Activated T-cell treated with anti-CD3 and anti-CD28 coated beads, Interleukin-2, amount 50 U/mL, for 4 hours (primary cell): ENCODE results near the gene KLF11. TPM values are rescaled to one million over a fixed set of nuclear protein-coding genes. Genes with fewer than 3 reads are reported as not detected.

Experiments
- ATAC-seq, 2 donors: fragments of 200-7000 bp; cut with Tn5 transposase; one replicate each; pipeline ENCODE4 v1.10.0; 2021
- DNase-seq: peaks from one replicate; pipeline ENCODE4 v3.0.0-alpha.2; 2020
- H3K27me3 Mint-ChIP-seq: one replicate; pipeline ENCODE4 v1.8.0; 2021; ENCODE audit warnings: low read depth, mixed read lengths
- H3K36me3 Mint-ChIP-seq: one replicate; pipeline ENCODE4 v1.8.0; 2022; ENCODE audit warnings: mixed read lengths; ENCODE audit not compliant: insufficient read depth
- H3K4me1 Mint-ChIP-seq: one replicate; pipeline ENCODE4 v1.8.0; 2021; ENCODE audit warnings: low read depth, mixed read lengths
- H3K4me3 Mint-ChIP-seq: one replicate; pipeline ENCODE4 v1.8.0; 2021; ENCODE audit warnings: mild to moderate bottlenecking, moderate library complexity, mixed read lengths
- H3K9me3 Mint-ChIP-seq: one replicate; pipeline ENCODE4 v1.8.0; 2021; ENCODE audit warnings: mixed read lengths
- total RNA-seq, 3 donors: library from RNA; stranded (reverse); gene quantifications; one replicate each; pipeline ENCODE4 v1.2.1, GENCODE V29; 2021

KLF11 gene
- total RNA-seq, 3 donors from 2014 or later = 5.2 to 10.2 (median 5.7) TPM

DNA sequence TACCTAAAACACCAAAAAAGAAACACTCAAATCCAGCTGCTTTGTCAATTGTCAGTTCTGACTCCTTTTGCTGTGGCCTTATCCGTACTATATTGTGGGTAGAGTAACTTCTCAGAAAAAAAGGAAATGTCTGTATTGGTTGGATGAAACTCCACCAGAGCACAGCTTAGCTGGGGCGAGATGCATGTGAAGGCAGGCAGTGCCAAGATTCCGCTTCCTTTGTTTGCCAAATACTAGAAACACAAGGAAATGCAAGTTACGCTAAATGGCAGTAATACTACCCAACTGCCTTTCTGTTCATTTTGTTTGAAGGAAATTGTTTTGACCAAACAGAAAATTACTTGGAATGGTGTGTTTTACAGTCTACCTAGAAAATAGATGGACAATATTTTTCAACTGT lies 10.0 kb downstream of the KLF11 start:
- H3K27me3 Mint-ChIP-seq = no peaks in the 10 kb centered on the region
- ATAC-seq (no peak), DNase-seq (no peak)
- H3K36me3 Mint-ChIP-seq = peaks cover 18% of the 10 kb centered on the region
- H3K9me3 Mint-ChIP-seq = no peaks in the 10 kb centered on the region
- H3K4me3 Mint-ChIP-seq = no peak overlapping the region
- peaks cover 3% of the 10 kb centered on the region for H3K4me1 Mint-ChIP-seq

DNA sequence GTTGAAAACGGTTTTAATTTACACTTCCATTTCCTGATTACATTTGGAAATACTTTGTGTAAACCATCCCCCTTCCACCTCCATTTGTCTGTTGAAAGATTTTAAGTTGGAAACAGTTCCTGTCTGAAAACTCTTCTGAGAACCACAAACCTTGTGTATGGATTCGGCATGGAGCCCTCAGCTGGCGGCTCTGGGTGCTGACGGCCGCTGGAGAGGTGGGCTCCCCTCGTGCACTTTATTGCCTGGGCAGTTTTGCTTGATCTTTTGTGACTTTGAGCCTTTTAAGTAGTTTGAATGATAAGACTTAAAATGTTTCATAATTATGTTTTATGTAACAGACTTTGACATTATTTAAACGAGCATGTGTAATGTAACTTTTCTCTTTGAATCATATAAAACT lies 11.1 kb downstream of the KLF11 start:
- Mint-ChIP-seq H3K4me3 (no peak overlapping the region), H3K36me3 (peaks cover 17% of the 10 kb centered on the region), H3K4me1 (peaks cover 3% of the 10 kb centered on the region), H3K9me3 (no peaks in the 10 kb centered on the region), H3K27me3 (no peaks in the 10 kb centered on the region)
- ATAC-seq (no peak), DNase-seq (no peak)

DNA sequence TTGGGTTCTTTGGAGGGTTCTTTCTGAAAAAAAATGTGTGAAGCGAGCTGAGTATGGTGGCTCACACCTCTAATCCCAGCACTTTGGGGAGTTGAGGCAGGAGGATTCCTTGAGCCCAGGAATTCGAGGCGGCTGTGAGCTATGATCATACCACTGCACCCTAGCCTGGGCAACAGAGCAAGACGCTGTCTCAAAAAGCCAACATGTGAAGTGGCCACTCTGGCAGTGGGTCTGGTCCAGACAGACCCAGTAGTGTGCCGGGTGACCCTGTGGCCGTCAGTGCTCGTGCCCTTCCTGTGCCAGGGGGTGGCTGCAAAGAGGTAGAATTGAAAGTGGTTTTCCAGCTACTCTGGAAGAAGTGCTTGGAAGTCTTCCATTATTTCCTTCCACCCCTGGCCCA lies 11.6 kb downstream of the KLF11 start:
- Mint-ChIP-seq H3K27me3 (no peaks in the 10 kb centered on the region), H3K9me3 (no peaks in the 10 kb centered on the region), H3K4me1 (peaks cover 3% of the 10 kb centered on the region), H3K36me3 (peaks cover 17% of the 10 kb centered on the region), H3K4me3 (no peak overlapping the region)
- ATAC-seq = no peak
- DNase-seq = no peak

DNA sequence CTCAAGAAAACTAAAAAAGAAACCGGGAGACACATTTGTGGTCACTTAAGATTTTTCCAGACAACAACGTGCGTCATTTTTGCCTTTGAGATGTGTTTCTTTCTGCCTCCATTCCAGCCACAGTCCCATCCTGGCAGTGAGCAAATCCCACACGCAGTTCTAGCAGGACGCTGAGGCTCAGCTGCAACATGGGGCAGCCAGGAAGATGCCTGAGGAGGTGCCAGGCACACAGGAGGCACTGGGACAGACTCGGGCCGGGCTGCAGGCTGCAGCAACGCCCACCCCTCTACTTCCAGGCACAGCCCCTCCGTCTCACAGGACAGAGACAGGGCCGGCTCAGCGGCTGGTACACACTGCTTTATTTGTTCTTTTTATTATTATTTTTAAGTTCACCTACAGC lies 13.1 kb downstream of the KLF11 start:
- Mint-ChIP-seq H3K27me3 (no peaks in the 10 kb centered on the region), H3K9me3 (no peaks in the 10 kb centered on the region), H3K36me3 (peaks cover 17% of the 10 kb centered on the region), H3K4me1 (peaks cover 3% of the 10 kb centered on the region), H3K4me3 (no peak overlapping the region)
- ATAC-seq (no peak), DNase-seq (no peak)

DNA sequence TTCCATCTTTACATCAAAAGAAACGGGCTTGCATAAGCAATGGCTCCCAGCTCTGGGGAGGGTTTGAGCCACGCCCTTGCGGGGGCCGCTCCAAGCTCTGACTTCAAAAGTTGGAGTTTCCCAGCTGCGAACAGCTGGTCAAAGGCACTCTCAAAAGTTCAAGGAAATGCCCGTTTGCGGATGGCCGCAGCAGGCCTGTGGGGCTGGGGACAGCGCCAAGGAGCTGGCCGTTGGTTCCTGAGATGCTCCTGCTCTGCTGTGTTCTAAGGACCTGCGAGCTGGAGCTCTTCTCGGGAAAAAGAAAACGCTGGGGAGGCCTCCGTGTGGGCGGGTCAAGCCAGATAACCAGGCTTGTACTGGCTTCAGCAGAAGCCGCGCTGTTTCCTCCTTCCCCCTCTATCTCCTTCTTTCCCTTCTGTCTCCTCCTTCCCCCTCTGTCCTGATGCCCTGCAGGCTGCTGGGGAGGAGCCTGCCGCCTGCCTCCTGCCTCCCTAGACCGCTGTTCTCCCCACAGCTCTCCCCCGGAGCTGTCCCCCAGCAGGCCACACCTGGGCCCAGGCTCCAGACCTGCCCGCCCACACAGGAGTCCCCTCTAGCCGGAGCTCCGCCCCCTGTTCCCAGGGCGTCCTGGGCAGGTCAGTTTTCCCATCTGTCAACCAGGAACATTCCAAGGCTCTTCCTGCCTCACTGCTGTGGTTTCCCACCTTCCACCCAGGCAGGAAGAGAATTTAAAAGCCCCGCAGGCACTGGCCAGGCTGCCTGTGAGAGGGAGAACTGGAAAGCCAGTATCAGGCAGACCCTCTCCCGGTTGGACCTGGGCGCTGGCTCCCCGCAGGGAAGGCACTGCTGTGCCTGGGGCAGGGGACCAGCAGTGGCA lies 14.1 kb downstream of the KLF11 start:
- Mint-ChIP-seq H3K36me3 (peaks cover 17% of the 10 kb centered on the region), H3K4me1 (peaks cover 3% of the 10 kb centered on the region), H3K9me3 (no peaks in the 10 kb centered on the region), H3K4me3 (no peak overlapping the region), H3K27me3 (no peaks in the 10 kb centered on the region)
- ATAC-seq (peak; percentile 23 to 41), DNase-seq (no peak)

DNA sequence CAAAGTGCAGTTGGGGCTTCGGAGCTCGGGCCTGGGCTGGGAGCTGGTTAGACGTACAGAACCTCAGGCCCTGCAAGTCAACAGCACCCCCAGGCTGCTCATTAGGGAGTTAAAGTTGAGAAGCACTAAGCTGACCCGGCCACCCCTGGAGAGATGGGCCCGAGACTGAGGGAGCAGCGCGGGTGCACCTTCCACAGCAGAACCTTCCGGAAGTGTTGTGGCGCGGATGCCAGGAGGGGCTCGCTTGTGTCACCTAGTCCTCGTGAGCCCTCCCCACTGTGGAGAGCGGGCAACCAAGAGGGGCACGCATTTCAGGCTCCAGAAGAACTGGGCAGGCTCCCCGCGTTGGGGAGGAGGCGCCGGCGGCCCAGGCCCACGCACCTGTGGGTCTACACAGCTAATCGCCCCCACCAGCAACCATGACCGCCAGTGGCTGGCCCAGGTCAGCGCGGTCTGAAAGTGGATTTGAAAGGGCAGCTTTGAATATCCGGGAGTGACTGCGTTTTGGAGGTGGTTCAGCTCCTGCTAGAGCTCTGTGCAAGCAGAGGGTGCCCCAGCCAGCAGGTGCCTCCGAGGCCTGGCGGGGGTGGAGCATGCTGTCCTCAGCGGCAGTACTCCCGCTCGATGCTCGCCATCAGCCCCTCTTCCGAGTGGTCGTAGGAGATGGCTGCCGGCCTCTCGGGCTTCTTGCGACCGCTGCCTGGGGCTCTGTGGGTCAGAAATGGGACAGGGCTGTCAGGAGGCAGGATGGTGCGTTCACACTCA lies 15.1 kb downstream of the KLF11 start:
- ATAC-seq (no peak), DNase-seq (no peak)
- H3K36me3 Mint-ChIP-seq = peaks cover 11% of the 10 kb centered on the region
- no peaks in the 10 kb centered on the region for H3K27me3 Mint-ChIP-seq
- H3K4me3 Mint-ChIP-seq = no peak overlapping the region
- H3K4me1 Mint-ChIP-seq = peaks cover 3% of the 10 kb centered on the region
- no peaks in the 10 kb centered on the region for H3K9me3 Mint-ChIP-seq

DNA sequence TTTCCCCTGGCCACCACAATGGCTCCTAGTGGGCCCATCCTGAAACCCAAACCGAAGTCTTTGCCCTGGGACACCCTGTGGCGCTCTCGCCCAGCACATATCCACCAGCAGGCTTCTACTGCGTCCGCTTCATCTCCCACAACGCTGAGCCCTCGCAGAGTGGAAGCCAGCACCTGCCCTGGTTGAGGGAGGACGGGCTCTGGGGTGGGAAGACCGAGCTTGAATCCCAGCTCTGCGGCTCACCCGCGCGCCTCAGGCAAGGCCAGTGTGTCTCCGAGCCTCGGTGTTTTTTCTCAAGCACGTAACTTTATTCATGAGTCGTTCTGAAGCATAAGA lies 15.6 kb downstream of the KLF11 start:
- Mint-ChIP-seq H3K36me3 (peaks cover 10% of the 10 kb centered on the region), H3K4me1 (peaks cover 3% of the 10 kb centered on the region), H3K4me3 (no peak overlapping the region), H3K9me3 (no peaks in the 10 kb centered on the region), H3K27me3 (no peaks in the 10 kb centered on the region)
- DNase-seq (no peak), ATAC-seq (no peak)

DNA sequence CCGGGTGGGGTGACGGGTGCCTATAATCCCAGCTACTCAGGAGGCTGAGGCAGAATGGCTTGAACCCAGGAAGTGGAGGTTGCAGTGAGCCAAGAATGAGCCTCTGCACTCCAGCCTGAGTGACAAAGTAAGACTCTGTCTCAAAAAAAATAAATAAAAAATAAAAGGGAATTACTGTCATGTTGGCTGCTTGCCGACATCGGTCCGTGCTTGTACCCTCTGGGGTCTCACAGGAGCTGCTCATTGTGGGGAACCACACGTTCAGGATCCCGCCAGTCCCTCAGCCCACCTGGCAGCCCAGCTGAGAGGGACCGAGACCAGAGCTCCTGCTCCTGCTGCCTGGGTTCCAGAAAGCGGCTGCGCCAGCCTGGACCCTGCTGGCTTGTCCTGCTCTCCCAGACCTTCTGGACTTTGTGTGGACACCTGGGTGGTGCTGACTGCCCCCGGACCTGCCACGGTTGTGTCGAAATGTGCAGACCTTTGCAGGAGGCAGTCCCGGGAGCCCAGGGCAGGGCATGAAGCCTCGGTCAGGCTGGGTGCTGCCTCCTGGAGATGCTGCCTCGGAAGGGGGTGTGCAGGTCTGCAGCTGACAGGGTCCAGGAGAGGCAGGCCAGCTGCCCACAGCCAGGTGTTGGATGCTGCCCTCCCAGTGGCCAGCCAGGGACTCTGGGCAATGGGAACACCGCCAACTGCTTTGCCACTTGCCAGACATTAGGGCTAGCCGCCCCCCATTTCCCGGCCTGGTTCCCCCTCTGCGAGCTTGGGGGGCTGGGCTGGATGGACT lies 16.4 kb downstream of the KLF11 start:
- no peak for DNase-seq

DNA sequence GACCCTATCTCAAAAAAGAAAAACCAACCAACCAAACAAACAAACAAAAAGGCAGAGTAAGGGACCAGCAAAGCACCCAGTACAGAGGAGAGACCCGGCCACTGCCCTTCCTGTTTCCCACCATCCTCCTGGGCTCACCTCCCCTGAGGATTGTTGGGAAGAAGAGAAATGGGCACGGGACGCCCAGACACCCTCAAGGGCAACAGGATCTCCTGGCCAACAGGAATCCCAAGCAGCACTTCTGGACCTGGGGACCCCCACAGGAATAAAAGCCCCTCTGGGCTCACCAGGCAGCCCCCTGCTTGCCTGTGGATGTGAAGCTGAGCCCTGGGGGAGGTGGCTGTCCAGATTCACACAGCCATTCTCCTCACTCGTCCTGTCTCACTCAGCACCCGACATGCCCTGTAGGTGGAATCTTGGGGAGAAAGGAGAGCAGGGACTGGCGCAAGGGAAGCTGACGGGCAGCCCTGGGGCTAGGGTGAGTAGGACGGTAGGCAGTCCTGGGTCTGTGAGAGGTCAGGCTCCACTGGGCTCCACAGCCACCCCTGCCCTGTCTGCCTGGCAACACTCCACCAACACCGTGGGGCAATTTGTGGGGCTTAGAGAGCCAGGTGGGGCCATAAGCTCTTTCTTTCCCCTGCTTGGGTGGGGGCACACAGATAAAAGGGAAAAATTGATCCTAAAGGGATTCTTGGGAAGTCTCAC lies 18.0 kb downstream of the KLF11 start:
- no peak for DNase-seq
- ATAC-seq = no peak
- peaks cover 8% of the 10 kb centered on the region for H3K4me1 Mint-ChIP-seq
- no peaks in the 10 kb centered on the region for H3K9me3 Mint-ChIP-seq
- H3K27me3 Mint-ChIP-seq = no peaks in the 10 kb centered on the region
- no peaks in the 10 kb centered on the region for H3K36me3 Mint-ChIP-seq
- no peak overlapping the region for H3K4me3 Mint-ChIP-seq

More for the DNA sequence above, 16.4 kb downstream of the KLF11 start:
- Mint-ChIP-seq H3K4me3 (no peak overlapping the region), H3K27me3 (no peaks in the 10 kb centered on the region), H3K9me3 (no peaks in the 10 kb centered on the region), H3K36me3 (peaks cover 3% of the 10 kb centered on the region), H3K4me1 (peaks cover 3% of the 10 kb centered on the region)
- ATAC-seq = no peak

DNA sequence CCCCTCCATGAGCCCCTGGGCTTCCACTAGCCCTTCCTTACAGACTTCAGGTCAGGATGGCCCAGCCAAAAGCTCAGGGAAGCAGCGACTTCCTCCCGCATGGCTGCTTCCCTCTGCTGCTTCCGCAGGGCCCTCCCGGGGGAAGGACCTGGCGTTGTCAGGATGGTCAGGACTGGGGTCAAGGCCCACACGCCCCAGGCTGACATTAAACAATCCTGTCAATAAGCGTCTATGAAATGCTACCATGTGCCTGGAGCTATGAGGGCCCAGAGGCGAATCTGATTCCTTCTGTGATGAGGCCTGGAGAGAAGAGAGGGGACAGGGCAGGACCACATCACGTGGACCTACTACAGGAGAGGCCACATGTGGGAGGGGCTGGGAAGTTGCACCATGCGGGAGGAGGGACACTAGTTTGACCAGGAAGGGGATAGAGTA lies 19.6 kb downstream of the KLF11 start:
- H3K4me3 Mint-ChIP-seq = no peak overlapping the region
- H3K36me3 Mint-ChIP-seq = no peaks in the 10 kb centered on the region
- H3K9me3 Mint-ChIP-seq = peaks cover 3% of the 10 kb centered on the region
- DNase-seq = no peak
- no peaks in the 10 kb centered on the region for H3K27me3 Mint-ChIP-seq
- no peak for ATAC-seq
- H3K4me1 Mint-ChIP-seq = peaks cover 6% of the 10 kb centered on the region

DNA sequence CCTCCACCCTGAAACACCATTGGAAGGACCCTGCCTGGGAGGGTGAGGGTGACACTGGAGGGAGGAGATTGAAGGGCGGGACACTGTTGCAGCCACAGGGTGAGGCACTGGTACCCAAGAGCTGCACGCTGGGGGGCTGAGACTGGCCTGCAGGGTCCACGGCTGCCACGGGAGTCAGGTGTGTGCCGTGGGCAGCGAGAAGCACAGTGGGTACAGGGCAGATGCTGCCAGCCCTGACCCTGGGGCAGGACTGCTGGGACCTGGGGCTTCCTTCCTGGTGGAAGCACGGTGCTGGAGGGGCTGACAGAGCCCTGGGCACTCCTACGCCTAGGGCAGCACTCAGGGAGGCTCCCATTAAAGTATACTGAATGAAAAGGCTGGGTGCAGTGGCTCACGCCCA lies 20.2 kb downstream of the KLF11 start:
- Mint-ChIP-seq H3K36me3 (no peaks in the 10 kb centered on the region), H3K27me3 (no peaks in the 10 kb centered on the region), H3K9me3 (peaks cover 5% of the 10 kb centered on the region), H3K4me1 (peaks cover 6% of the 10 kb centered on the region), H3K4me3 (no peak overlapping the region)
- no peak for ATAC-seq
- no peak for DNase-seq

DNA sequence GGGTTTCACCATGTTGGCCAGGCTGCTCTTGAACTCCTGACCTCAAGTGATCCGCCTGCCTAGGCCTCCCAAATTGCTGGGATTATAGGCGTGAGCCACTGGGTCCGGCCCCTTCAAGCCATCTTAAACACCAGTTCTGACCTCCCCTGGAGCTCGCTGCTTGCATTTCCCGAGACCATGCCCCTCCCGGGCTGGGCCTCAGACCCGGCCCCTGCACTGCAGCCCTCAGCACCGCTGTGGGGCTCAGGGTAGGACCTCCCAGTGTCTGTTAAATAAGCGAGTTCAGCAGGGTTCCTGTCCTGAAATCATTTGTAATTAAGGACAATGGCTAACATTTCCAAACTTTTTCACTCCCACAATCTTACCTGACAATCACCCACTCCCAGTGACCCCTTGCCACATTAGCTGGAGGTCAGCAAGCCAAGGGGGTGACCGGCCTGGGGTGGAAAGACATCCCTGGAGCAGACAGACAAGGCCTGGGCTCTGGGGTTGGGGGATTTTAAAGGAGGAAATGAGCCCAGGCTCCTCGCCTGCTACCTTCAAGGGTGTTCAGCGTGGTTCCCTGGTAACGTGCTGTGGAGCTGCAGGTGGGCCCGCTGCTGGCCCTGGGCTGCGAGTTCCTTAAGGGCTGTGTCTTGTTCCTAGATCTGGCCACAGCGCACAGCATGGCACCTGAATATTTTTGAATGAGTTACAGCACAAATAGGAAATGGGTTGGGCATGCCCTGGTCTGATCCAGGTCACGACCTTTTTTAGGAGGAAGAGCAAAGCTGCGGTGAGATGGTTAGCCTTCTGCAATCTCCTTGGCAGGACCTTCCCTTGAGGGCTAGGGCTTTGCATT lies 21.8 kb downstream of the KLF11 start:
- Mint-ChIP-seq H3K36me3 (no peaks in the 10 kb centered on the region), H3K4me3 (no peak overlapping the region), H3K4me1 (peaks cover 6% of the 10 kb centered on the region), H3K9me3 (peaks cover 5% of the 10 kb centered on the region), H3K27me3 (no peaks in the 10 kb centered on the region)
- no peak for ATAC-seq
- DNase-seq = no peak

DNA sequence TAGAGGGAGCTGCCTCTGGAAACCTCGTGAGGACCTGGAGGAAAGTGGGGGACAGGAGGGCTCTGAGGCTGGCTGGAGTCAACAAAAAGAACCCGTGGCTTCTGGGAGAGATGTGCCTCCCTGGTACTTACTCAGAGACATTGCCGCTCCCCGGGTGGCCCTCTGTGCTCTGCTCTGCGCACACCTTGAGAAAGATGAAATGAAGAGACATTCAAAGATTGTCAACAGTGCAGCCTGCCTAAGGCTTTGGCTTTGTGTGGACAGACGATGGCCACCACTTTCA lies 22.4 kb downstream of the KLF11 start:
- H3K4me1 Mint-ChIP-seq = peaks cover 6% of the 10 kb centered on the region
- ATAC-seq (no peak), DNase-seq (no peak)
- no peaks in the 10 kb centered on the region for H3K36me3 Mint-ChIP-seq
- peaks cover 5% of the 10 kb centered on the region for H3K9me3 Mint-ChIP-seq
- H3K4me3 Mint-ChIP-seq = no peak overlapping the region
- H3K27me3 Mint-ChIP-seq = no peaks in the 10 kb centered on the region
